ENCODE measurements around the gene ESPNL.

Gene ESPNL

DNA sequence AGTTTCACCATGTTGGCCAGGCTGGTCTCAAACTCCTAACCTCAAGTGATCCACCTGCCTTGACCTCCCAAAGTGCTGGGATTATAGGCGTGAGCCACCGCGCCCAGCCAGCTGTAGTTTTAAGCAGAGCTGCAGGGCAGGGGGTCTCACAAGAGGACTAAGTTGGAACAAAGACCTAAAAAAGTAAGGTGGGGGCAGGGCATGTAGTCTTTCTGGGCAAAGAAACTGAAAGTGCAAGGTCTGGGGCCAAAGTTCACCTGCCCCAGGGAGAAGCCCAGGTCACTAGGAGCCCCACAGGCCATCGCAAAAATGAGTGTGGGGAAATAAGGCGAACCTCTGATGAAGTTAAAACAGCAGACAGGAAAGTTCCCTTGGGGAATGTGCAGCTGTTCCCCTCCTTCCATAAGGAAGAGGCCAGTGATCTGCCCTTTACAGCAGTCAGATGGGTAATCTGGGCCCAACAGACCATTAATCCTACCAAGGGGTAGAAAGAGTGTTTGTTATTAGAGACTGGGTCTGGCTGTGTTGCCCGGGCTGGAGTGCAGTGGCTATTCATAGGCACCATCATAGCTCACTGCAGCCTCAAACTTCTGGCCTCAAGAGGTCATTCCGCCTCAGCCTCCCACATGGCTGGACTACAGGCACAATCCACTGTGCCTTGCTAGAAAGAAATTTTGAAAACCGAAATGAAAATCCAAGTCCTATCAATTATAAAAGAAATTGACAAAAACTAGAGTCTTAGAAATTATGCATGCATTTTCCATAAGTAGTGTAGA is 36.5 kb upstream of the ESPNL start:
- Histone ChIP-seq H3K36me3 (ENCODE audit: control insufficient read depth in 1 of 2, insufficient read depth in 2 of 2, low read length in 2 of 2) (peaks cover 6 to 14% of the 10 kb centered on the region in 2 experiments), H3K27ac (ENCODE audit: low read depth, low read length) (no peak overlapping the region), H3K9me3 (ENCODE audit: insufficient read depth, low read depth, low read length) (peaks cover 3% of the 10 kb centered on the region), H3K9ac (ENCODE audit: low read length) (no peak overlapping the region), H4K12ac (ENCODE audit: low read depth, low read length) (no peak overlapping the region), H3K79me1 (ENCODE audit: low read length) (peaks cover 9% of the 10 kb centered on the region), H3K79me2 (ENCODE audit: control insufficient read depth, insufficient read depth, low read length, poor library complexity) (peaks cover 6% of the 10 kb centered on the region), H3K27me3 (ENCODE audit: insufficient read depth, low read length) (no peaks in the 10 kb centered on the region), H4K8ac (ENCODE audit: low read depth, low read length) (no peak overlapping the region), H2BK120ac (ENCODE audit: insufficient read depth, low read length, poor library complexity) (no peak overlapping the region), H2AK5ac (ENCODE audit: low read length) (no peak overlapping the region), H3K23ac (ENCODE audit: low read length) (no peak overlapping the region), H2BK12ac (ENCODE audit: low read length) (no peak overlapping the region), H3K14ac (ENCODE audit: low read length) (no peak overlapping the region), H3K4me3 (ENCODE audit: low read depth, low read length) (no peak overlapping the region), H2BK5ac (ENCODE audit: low read depth, low read length, poor library complexity) (no peak overlapping the region), H4K91ac (ENCODE audit: low read depth, low read length) (no peak overlapping the region), H3K4me1 (ENCODE audit: control insufficient read depth in 1 of 2, insufficient read depth in 2 of 2, low read length in 2 of 2) (peaks cover 0 to 8% of the 10 kb centered on the region in 2 experiments), H3K4me2 (ENCODE audit: low read length) (no peak overlapping the region), H2AFZ (ENCODE audit: insufficient read depth, low read length, poor library complexity) (no peak overlapping the region), H3K18ac (ENCODE audit: low read length) (no peak overlapping the region), H3K4ac (ENCODE audit: low read depth, low read length) (no peak overlapping the region)
- WGBS (ENCODE audit: extremely low coverage, insufficient coverage, insufficient read length) = no CpG with 5 or more reads among the region's 8 CpGs
- no peak for DNase-seq

DNA sequence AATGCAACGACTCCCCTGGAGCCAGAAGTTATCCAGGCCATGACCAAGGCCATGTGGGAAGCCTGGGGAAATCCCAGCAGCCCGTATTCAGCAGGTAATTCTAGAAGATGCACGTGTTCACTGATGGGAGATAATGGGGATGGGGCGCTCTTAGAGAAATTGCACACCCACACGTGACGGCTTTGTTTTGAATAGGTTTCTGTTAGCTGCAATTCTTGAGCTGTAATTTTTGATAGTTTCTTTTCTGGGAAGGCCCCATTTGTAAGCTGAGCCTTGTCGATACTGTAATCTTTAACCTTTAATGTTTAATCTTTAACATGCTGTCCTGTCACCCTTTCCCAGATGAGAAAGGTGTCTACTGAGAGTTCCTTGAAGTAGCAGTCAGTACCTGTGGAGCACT is 35.8 kb upstream of the ESPNL start:
- H4K91ac ChIP-seq (ENCODE audit: low read depth, low read length) = no peak overlapping the region
- H3K4me3 ChIP-seq (ENCODE audit: low read depth, low read length) = no peak overlapping the region
- H3K36me3 ChIP-seq (ENCODE audit: control insufficient read depth in 1 of 2, insufficient read depth in 2 of 2, low read length in 2 of 2) = peaks cover 9 to 17% of the 10 kb centered on the region in 2 experiments
- no peak overlapping the region for H2AFZ ChIP-seq (ENCODE audit: insufficient read depth, low read length, poor library complexity)
- H3K9ac ChIP-seq (ENCODE audit: low read length) = no peak overlapping the region
- H4K12ac ChIP-seq (ENCODE audit: low read depth, low read length) = no peak overlapping the region
- H3K27me3 ChIP-seq (ENCODE audit: insufficient read depth, low read length) = no peaks in the 10 kb centered on the region
- no peak overlapping the region for H3K4ac ChIP-seq (ENCODE audit: low read depth, low read length)
- no peak overlapping the region for H2BK12ac ChIP-seq (ENCODE audit: low read length)
- H3K27ac ChIP-seq (ENCODE audit: low read depth, low read length) = no peak overlapping the region
- H3K79me1 ChIP-seq (ENCODE audit: low read length) = peaks cover 9% of the 10 kb centered on the region
- peaks cover 0 to 8% of the 10 kb centered on the region in 2 experiments for H3K4me1 ChIP-seq (ENCODE audit: control insufficient read depth in 1 of 2, insufficient read depth in 2 of 2, low read length in 2 of 2)
- H4K8ac ChIP-seq (ENCODE audit: low read depth, low read length) = no peak overlapping the region
- no peak overlapping the region for H2BK5ac ChIP-seq (ENCODE audit: low read depth, low read length, poor library complexity)
- H3K14ac ChIP-seq (ENCODE audit: low read length) = no peak overlapping the region
- no peak overlapping the region for H3K23ac ChIP-seq (ENCODE audit: low read length)
- H3K18ac ChIP-seq (ENCODE audit: low read length) = no peak overlapping the region
- DNase-seq = no peak
- peaks cover 3% of the 10 kb centered on the region for H3K9me3 ChIP-seq (ENCODE audit: insufficient read depth, low read depth, low read length)
- WGBS (ENCODE audit: extremely low coverage, insufficient coverage, insufficient read length) = no CpG with 5 or more reads among the region's 7 CpGs
- no peak overlapping the region for H3K4me2 ChIP-seq (ENCODE audit: low read length)
- H2BK120ac ChIP-seq (ENCODE audit: insufficient read depth, low read length, poor library complexity) = no peak overlapping the region
- peaks cover 6% of the 10 kb centered on the region for H3K79me2 ChIP-seq (ENCODE audit: control insufficient read depth, insufficient read depth, low read length, poor library complexity)
- H2AK5ac ChIP-seq (ENCODE audit: low read length) = no peak overlapping the region

DNA sequence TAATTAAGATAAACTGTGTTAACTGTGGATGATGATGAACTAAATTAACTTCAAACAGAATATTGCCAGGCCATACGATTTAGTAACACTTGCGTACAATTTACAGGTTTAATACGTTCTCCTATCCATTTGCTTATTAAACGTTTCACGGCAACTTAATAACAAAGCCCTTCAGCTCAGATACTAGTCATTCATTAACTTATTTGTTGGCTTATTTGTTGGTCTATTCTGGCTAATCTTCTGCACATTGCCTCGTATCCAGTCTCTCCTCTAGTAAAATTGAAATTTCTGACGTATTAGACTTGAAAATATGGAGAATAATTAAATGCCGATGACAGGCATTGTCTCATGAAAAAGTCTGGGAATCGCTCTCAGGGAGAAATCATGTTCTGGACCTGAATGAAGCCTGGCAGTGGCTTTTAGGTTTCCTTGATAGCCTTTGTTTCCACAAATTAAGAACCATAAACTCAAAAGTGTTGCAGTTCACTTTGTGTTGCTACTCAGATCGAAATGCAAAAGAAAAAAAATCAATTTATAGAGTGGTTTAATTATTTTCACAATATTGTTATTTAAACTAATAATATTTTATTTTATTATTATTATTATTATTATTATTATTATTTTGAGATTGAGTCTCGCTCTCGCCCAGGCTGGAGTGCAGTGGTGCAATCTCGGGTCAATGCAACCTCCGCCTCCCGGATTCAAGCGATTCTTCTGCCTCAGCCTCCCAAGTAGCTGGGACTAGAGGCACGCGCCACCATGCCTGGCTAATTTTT is 34.9 kb upstream of the ESPNL start:
- H2BK120ac ChIP-seq (ENCODE audit: insufficient read depth, low read length, poor library complexity) = no peak overlapping the region

DNA sequence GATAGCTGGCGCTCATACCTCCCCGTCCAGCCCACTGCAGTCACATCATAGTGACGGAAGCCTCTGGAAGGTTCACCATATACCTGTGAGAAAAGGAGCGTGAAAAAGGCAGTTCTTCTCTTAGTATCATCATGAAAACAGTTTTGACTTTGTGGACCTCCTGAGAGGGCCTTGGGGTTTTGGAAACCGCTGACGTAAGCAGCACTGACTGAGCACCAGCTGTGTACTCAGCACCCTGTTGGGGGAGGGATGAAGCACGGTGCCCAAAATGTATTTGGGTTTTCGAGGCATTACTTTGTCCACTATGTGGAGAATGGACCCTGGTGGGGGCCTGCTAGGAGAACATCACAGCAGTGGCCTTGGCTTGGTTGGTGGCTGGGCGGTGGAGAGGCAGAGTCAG is 33.9 kb upstream of the ESPNL start:
- no peak overlapping the region for H3K14ac ChIP-seq (ENCODE audit: low read length)
- no peak overlapping the region for H4K12ac ChIP-seq (ENCODE audit: low read depth, low read length)
- H2BK120ac ChIP-seq (ENCODE audit: insufficient read depth, low read length, poor library complexity) = no peak overlapping the region
- no peak overlapping the region for H2BK5ac ChIP-seq (ENCODE audit: low read depth, low read length, poor library complexity)
- no peak overlapping the region for H3K27ac ChIP-seq (ENCODE audit: low read depth, low read length)
- H3K4me2 ChIP-seq (ENCODE audit: low read length) = no peak overlapping the region
- no peak overlapping the region for H2AK5ac ChIP-seq (ENCODE audit: low read length)
- no peak overlapping the region for H2AFZ ChIP-seq (ENCODE audit: insufficient read depth, low read length, poor library complexity)
- no peak overlapping the region for H2BK12ac ChIP-seq (ENCODE audit: low read length)
- peaks cover 1% of the 10 kb centered on the region for H3K79me2 ChIP-seq (ENCODE audit: control insufficient read depth, insufficient read depth, low read length, poor library complexity)
- no peak overlapping the region for H3K18ac ChIP-seq (ENCODE audit: low read length)
- H4K8ac ChIP-seq (ENCODE audit: low read depth, low read length) = no peak overlapping the region
- peaks cover 3% of the 10 kb centered on the region for H3K9me3 ChIP-seq (ENCODE audit: insufficient read depth, low read depth, low read length)
- H4K91ac ChIP-seq (ENCODE audit: low read depth, low read length) = no peak overlapping the region
- no peak for DNase-seq
- H3K27me3 ChIP-seq (ENCODE audit: insufficient read depth, low read length) = no peaks in the 10 kb centered on the region
- H3K4me3 ChIP-seq (ENCODE audit: low read depth, low read length) = no peak overlapping the region
- H3K4ac ChIP-seq (ENCODE audit: low read depth, low read length) = no peak overlapping the region
- no CpG with 5 or more reads among the region's 9 CpGs for WGBS (ENCODE audit: extremely low coverage, insufficient coverage, insufficient read length)
- H3K36me3 ChIP-seq (ENCODE audit: control insufficient read depth in 1 of 2, insufficient read depth in 2 of 2, low read length in 2 of 2) = peaks cover 15 to 22% of the 10 kb centered on the region in 2 experiments
- H3K23ac ChIP-seq (ENCODE audit: low read length) = no peak overlapping the region
- no peak overlapping the region for H3K9ac ChIP-seq (ENCODE audit: low read length)
- peaks cover 1% of the 10 kb centered on the region for H3K79me1 ChIP-seq (ENCODE audit: low read length)
- peaks cover 0 to 4% of the 10 kb centered on the region in 2 experiments for H3K4me1 ChIP-seq (ENCODE audit: control insufficient read depth in 1 of 2, insufficient read depth in 2 of 2, low read length in 2 of 2)

More for the DNA sequence above, 34.9 kb upstream of the ESPNL start:
- peaks cover 3% of the 10 kb centered on the region for H3K9me3 ChIP-seq (ENCODE audit: insufficient read depth, low read depth, low read length)
- peaks cover 7% of the 10 kb centered on the region for H3K79me1 ChIP-seq (ENCODE audit: low read length)
- H3K4me2 ChIP-seq (ENCODE audit: low read length) = no peak overlapping the region
- DNase-seq = no peak
- H3K23ac ChIP-seq (ENCODE audit: low read length) = no peak overlapping the region
- no peak overlapping the region for H2AK5ac ChIP-seq (ENCODE audit: low read length)
- H3K14ac ChIP-seq (ENCODE audit: low read length) = no peak overlapping the region
- no peak overlapping the region for H2BK5ac ChIP-seq (ENCODE audit: low read depth, low read length, poor library complexity)
- no peak overlapping the region for H2AFZ ChIP-seq (ENCODE audit: insufficient read depth, low read length, poor library complexity)
- H4K12ac ChIP-seq (ENCODE audit: low read depth, low read length) = no peak overlapping the region
- H3K9ac ChIP-seq (ENCODE audit: low read length) = no peak overlapping the region
- no peak overlapping the region for H3K4ac ChIP-seq (ENCODE audit: low read depth, low read length)
- no peak overlapping the region for H4K91ac ChIP-seq (ENCODE audit: low read depth, low read length)
- no peak overlapping the region for H3K4me3 ChIP-seq (ENCODE audit: low read depth, low read length)
- H3K18ac ChIP-seq (ENCODE audit: low read length) = no peak overlapping the region
- WGBS (ENCODE audit: extremely low coverage, insufficient coverage, insufficient read length) = no CpG with 5 or more reads among the region's 18 CpGs
- H3K4me1 ChIP-seq (ENCODE audit: control insufficient read depth in 1 of 2, insufficient read depth in 2 of 2, low read length in 2 of 2) = peaks cover 0 to 4% of the 10 kb centered on the region in 2 experiments
- H4K8ac ChIP-seq (ENCODE audit: low read depth, low read length) = no peak overlapping the region
- H2BK12ac ChIP-seq (ENCODE audit: low read length) = no peak overlapping the region
- H3K27me3 ChIP-seq (ENCODE audit: insufficient read depth, low read length) = no peaks in the 10 kb centered on the region
- H3K36me3 ChIP-seq (ENCODE audit: control insufficient read depth in 1 of 2, insufficient read depth in 2 of 2, low read length in 2 of 2) = peaks cover 11 to 22% of the 10 kb centered on the region in 2 experiments
- no peak overlapping the region for H3K27ac ChIP-seq (ENCODE audit: low read depth, low read length)
- peaks cover 6% of the 10 kb centered on the region for H3K79me2 ChIP-seq (ENCODE audit: control insufficient read depth, insufficient read depth, low read length, poor library complexity)

Data from trophoblast cell (in vitro differentiated cells and primary cell).